IMR-90 (cell line): Measurements from ENCODE around the gene SERPINA5. TPM values are rescaled to one million over a fixed set of nuclear protein-coding genes. Genes with fewer than 3 reads are reported as not detected.

Experiments
- ATAC-seq: fragments of 200-7000 bp; cut with Tn5 transposase; 2 replicates; pipeline ENCODE4 v1.9.1; 2020; ENCODE audit warnings: low read depth, mild to moderate bottlenecking, moderate library complexity
- BruUV-seq: library from RNA; stranded (reverse); fragments of 400-500 nt; replicated peaks from 2 replicates; lab custom pipeline; 2021; lab: Mats Ljungman, UMichigan
- CTCF ChIA-PET: fragments of 300-600 bp; formaldehyde crosslinking; extraction: SDS; loops from one replicate; lab custom pipeline; 2021; ENCODE audit warnings: antibody characterized with exemption; lab: Yijun Ruan, JAX
- POLR2A ChIA-PET: fragments of 300-600 bp; sonication (Branson Sonifier 250); formaldehyde crosslinking; loops from one replicate; lab custom pipeline; 2022; ENCODE audit warnings: antibody characterized with exemption; ENCODE audit not compliant: unreplicated experiment; lab: Charles Lee
- DNase-seq: peaks from one replicate; pipeline ENCODE4 v3.0.0; 2013
- H2AFZ ChIP-seq: replicated peaks from 2 replicates; pipeline ENCODE3; 2013; ENCODE audit warnings: low read length, mild to moderate bottlenecking; ENCODE audit not compliant: poor library complexity
- H2AK5ac ChIP-seq: 2 replicates; pipeline ENCODE4 v1.6.1; 2013; ENCODE audit warnings: low read depth, low read length, inconsistent platforms
- H2AK9ac ChIP-seq: replicated peaks from 2 replicates; pipeline ENCODE3; 2013; ENCODE audit warnings: mild to moderate bottlenecking, low read depth, low read length, moderate library complexity; ENCODE audit not compliant: poor library complexity
- H2BK120ac ChIP-seq: 2 replicates; pipeline ENCODE4 v1.6.1; 2013; ENCODE audit warnings: low read depth, low read length, inconsistent platforms
- H2BK15ac ChIP-seq: 3 replicates; pipeline ENCODE4 v1.6.1; 2013; ENCODE audit warnings: low read depth, low read length, inconsistent platforms
- H2BK20ac ChIP-seq: 2 replicates; pipeline ENCODE4 v1.6.1; 2013; ENCODE audit warnings: low read depth, mild to moderate bottlenecking, inconsistent platforms, low read length, moderate library complexity
- H2BK5ac ChIP-seq: 2 replicates; pipeline ENCODE4 v1.6.1; 2013; ENCODE audit warnings: mild to moderate bottlenecking, low read depth, low read length, inconsistent platforms; ENCODE audit not compliant: poor library complexity, severe bottlenecking
- H3K14ac ChIP-seq: replicated peaks from 2 replicates; pipeline ENCODE4 v1.6.1; 2013; ENCODE audit warnings: low read depth, low read length, inconsistent platforms
- H3K18ac ChIP-seq: 2 replicates; pipeline ENCODE4 v1.6.1; 2013; ENCODE audit warnings: low read depth, low read length, control low read depth
- H3K23ac ChIP-seq: 2 replicates; pipeline ENCODE4 v1.6.1; 2013; ENCODE audit warnings: low read depth, low read length, inconsistent platforms
- H3K27ac ChIP-seq: 2 replicates; pipeline ENCODE4 v1.5.1; 2013; ENCODE audit warnings: mild to moderate bottlenecking, control low read depth, low read length; ENCODE audit not compliant: insufficient read depth
- H3K27me3 ChIP-seq: 2 replicates; pipeline ENCODE4 v1.6.1; 2013; ENCODE audit warnings: low read length; ENCODE audit not compliant: control insufficient read depth, insufficient read depth
- H3K36me3 ChIP-seq: 2 replicates; pipeline ENCODE4 v1.6.1; 2013; ENCODE audit warnings: low read length, mixed read lengths; ENCODE audit not compliant: control insufficient read depth, insufficient read depth
- H3K4ac ChIP-seq: 2 replicates; pipeline ENCODE4 v1.6.1; 2013; ENCODE audit warnings: low read depth, low read length, inconsistent platforms
- H3K4me1 ChIP-seq: 2 replicates; pipeline ENCODE4 v1.6.1; 2013; ENCODE audit warnings: low read length, mixed read lengths; ENCODE audit not compliant: control insufficient read depth, insufficient read depth
- H3K4me2 ChIP-seq: 2 replicates; pipeline ENCODE4 v1.6.1; 2013; ENCODE audit warnings: low read depth, mild to moderate bottlenecking, control low read depth, low read length, moderate library complexity
- H3K4me3 ChIP-seq: 2 replicates; pipeline ENCODE4 v1.5.1; 2013; ENCODE audit warnings: low read depth, mild to moderate bottlenecking, control low read depth, low read length, moderate library complexity; ENCODE audit not compliant: insufficient read depth
- H3K56ac ChIP-seq: 2 replicates; pipeline ENCODE4 v1.6.1; 2013; ENCODE audit warnings: low read length, inconsistent platforms; ENCODE audit not compliant: insufficient read depth; ENCODE audit errors: extremely low read depth
- H3K79me1 ChIP-seq, 2 experiments: 2 replicates each; pipeline ENCODE4 v1.6.1; 2013; ENCODE audit warnings: low read length in 2 of 2, inconsistent platforms in 1 of 2, low read depth in 1 of 2
- H3K9ac ChIP-seq: 2 replicates; pipeline ENCODE4 v1.6.1; 2013; ENCODE audit warnings: low read depth, low read length, control low read depth
- H3K9me1 ChIP-seq: 2 replicates; pipeline ENCODE4 v1.6.1; 2013; ENCODE audit warnings: low read length, inconsistent platforms; ENCODE audit not compliant: insufficient read depth
- H3K9me3 ChIP-seq: 2 replicates; pipeline ENCODE4 v1.6.1; 2013; ENCODE audit warnings: low read length; ENCODE audit not compliant: control insufficient read depth, insufficient read depth
- H4K20me1 ChIP-seq: 2 replicates; pipeline ENCODE4 v1.6.1; 2013; ENCODE audit warnings: low read length, inconsistent platforms; ENCODE audit not compliant: insufficient read depth
- H4K5ac ChIP-seq: 2 replicates; pipeline ENCODE4 v1.6.1; 2013; ENCODE audit warnings: mild to moderate bottlenecking, low read depth, low read length, control low read depth
- H4K8ac ChIP-seq, 2 experiments: 2 replicates each; pipeline ENCODE4 v1.6.1; 2013; ENCODE audit warnings: low read depth in 2 of 2, low read length in 2 of 2, control low read depth in 1 of 2, inconsistent platforms in 1 of 2
- H4K91ac ChIP-seq: 2 replicates; pipeline ENCODE4 v1.6.1; 2013; ENCODE audit warnings: low read depth, low read length, inconsistent platforms; ENCODE audit not compliant: insufficient read depth
- CEBPB ChIP-seq: IDR thresholded peaks from 2 replicates; pipeline ENCODE4 v1.6.1; 2012; ENCODE audit warnings: low read depth, low read length, improper control_type of control experiment
- CHD1 ChIP-seq: IDR thresholded peaks from 2 replicates; pipeline ENCODE4 v1.6.1; 2012; ENCODE audit warnings: low read depth, low read length, improper control_type of control experiment
- FOS ChIP-seq: fragments of 150-350 bp; IDR thresholded peaks from 2 replicates; pipeline ENCODE4 v1.6.1; 2016; ENCODE audit warnings: low read depth, low read length
- MAFK ChIP-seq: IDR thresholded peaks from 2 replicates; pipeline ENCODE4 v1.6.1; 2012; ENCODE audit warnings: low read depth, low read length, improper control_type of control experiment
- RAD21 ChIP-seq: IDR thresholded peaks from 2 replicates; pipeline ENCODE4 v1.6.1; 2012; ENCODE audit warnings: low read length, improper control_type of control experiment
- RCOR1 ChIP-seq: IDR thresholded peaks from 2 replicates; pipeline ENCODE4 v1.6.1; 2012; ENCODE audit warnings: mild to moderate bottlenecking, low read length, improper control_type of control experiment; ENCODE audit not compliant: insufficient replicate concordance
- dilution Hi-C: fragments of 300-500 bp; cut with HindIII; formaldehyde crosslinking; loops from one replicate; pipeline ENCODE4 v1.14.3; 2018; ENCODE audit warnings: low sequenced_read_pairs; ENCODE audit not compliant: unreplicated experiment
- in situ Hi-C: fragments of 300-500 bp; cut with MboI; formaldehyde crosslinking; loops from 3 replicates; pipeline ENCODE4 v1.14.3; 2019; ENCODE audit warnings: low sequenced_read_pairs, inconsistent platforms, mixed read lengths
- intact Hi-C: fragments of 100-400 bp; cut with micrococcal nuclease; formaldehyde crosslinking; loops from 2 replicates; pipeline ENCODE4 v1.10.0; 2022
- polyA plus RNA-seq, 3 experiments: library from polyadenylated mRNA; depleted of rRNA; stranded (reverse); fragments of >200 nt; gene quantifications; 2 replicates each; pipeline ENCODE4 v1.2.3, GENCODE V29; 2012; ENCODE audit warnings: low replicate concordance in 1 of 3
- total RNA-seq: library from RNA; depleted of rRNA; stranded (reverse); fragments of >200 nt; gene quantifications from 2 replicates; pipeline ENCODE4 v1.2.3, GENCODE V29; 2012
- TF ChIP-seq, protein P1 (sequence below): fragments of 150-350 bp; IDR thresholded peaks from 2 replicates; pipeline ENCODE4 v1.6.1; 2016; ENCODE audit warnings: low read depth, mild to moderate bottlenecking, low read length, moderate library complexity, borderline replicate concordance

The SERPINA5 gene
- total and polyA plus RNA-seq, 2 of the 4 experiments (the other 2 are of a cell fraction), result not detected

DNA sequence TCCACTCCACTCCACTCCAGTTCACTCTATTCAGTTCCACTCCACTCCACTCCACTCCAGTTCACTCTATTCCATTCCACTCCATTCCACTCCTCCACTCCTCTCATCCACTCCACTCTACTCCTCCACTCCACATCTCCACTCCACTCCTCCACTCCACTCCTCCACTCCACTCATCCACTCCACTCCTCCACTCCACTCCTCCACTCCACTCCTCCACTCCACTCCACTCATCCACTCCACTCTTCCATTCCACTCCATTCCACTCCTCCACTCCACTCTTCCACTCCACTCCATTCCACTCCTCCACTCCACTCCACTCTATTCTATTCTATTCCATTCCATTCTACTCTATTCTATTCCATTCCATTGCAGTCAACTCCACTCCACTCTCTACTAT is 9.8 kb downstream of the SERPINA5 start:
- Histone ChIP-seq H3K4me2 (no peak overlapping the region), H2BK5ac (peak overlapping the region; percentile 17), H3K36me3 (no peaks in the 10 kb centered on the region), H3K27me3 (peaks cover 8% of the 10 kb centered on the region), H3K18ac (no peak overlapping the region), H3K9ac (no peak overlapping the region), H2AK5ac (no peak overlapping the region), H4K20me1 (no peaks in the 10 kb centered on the region), H3K4me1 (no peaks in the 10 kb centered on the region), H3K9me1 (no peaks in the 10 kb centered on the region), H2BK20ac (no peak overlapping the region), H2AK9ac (no peak overlapping the region), H4K5ac (no peak overlapping the region), H3K14ac (no peak overlapping the region), H4K8ac (no peak overlapping the region), H2BK120ac (no peak overlapping the region), H3K23ac (no peak overlapping the region), H4K91ac (no peak overlapping the region), H3K27ac (no peak overlapping the region), H2AFZ (no peak overlapping the region), H3K56ac (no peak overlapping the region), H3K4ac (no peak overlapping the region), H3K4me3 (no peak overlapping the region), H2BK15ac (no peak overlapping the region), H3K79me1 (no peaks in the 10 kb centered on the region), H3K9me3 (no peaks in the 10 kb centered on the region)
- dilution Hi-C loops (no loop called here), intact Hi-C loops (no loop called here), in situ Hi-C loops (no loop called here)
- POLR2A ChIA-PET, result no interaction called here
- DNase-seq, result no peak
- BruUV-seq, result no TSS peak
- TF ChIP-seq, protein P1, sequence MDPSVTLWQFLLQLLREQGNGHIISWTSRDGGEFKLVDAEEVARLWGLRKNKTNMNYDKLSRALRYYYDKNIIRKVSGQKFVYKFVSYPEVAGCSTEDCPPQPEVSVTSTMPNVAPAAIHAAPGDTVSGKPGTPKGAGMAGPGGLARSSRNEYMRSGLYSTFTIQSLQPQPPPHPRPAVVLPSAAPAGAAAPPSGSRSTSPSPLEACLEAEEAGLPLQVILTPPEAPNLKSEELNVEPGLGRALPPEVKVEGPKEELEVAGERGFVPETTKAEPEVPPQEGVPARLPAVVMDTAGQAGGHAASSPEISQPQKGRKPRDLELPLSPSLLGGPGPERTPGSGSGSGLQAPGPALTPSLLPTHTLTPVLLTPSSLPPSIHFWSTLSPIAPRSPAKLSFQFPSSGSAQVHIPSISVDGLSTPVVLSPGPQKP, result no peak
- TF ChIP-seq FOS, result no peak
- no peak for TF ChIP-seq MAFK
- TF ChIP-seq RAD21, result no peak
- TF ChIP-seq CEBPB, result no peak
- no peak for TF ChIP-seq CHD1
- no peak for TF ChIP-seq RCOR1
- no peak for ATAC-seq
- CTCF ChIA-PET, result no interaction called here
